Measurements from ENCODE around the gene SLC6A13.
"Not testable (repeated sequence)": the region's sequence is repeated elsewhere in the genome, so short reads cannot be mapped to it uniquely, and the experiment has no call there.

SLC6A13 gene

GRCh38 chr12:218728-219590 is 43.7 kb downstream of the SLC6A13 start:
- 90 to 92% methylated on average over 30 of the region's 30 CpGs for WGBS, 2 experiments
- Histone ChIP-seq H3K36me3 (ENCODE audit: control insufficient read depth, insufficient read depth, low read length) (no peaks in the 10 kb centered on the region), H3K4me1 (ENCODE audit: control insufficient read depth, insufficient read depth, low read length) (peaks cover 18% of the 10 kb centered on the region)

GRCh38 chr12:218221-218620 is 44.4 kb downstream of the SLC6A13 start:
- H3K9me3 ChIP-seq (ENCODE audit: control insufficient read depth, low read length), result no peaks in the 10 kb centered on the region
- 89 to 90% methylated on average over 5 of the region's 5 CpGs for WGBS, 2 experiments

More at GRCh38 chr12:218728-219590, 43.7 kb downstream of the SLC6A13 start:
- H3K27ac ChIP-seq (ENCODE audit: insufficient read depth, low read depth, low read length, poor library complexity, severe bottlenecking), result no peak overlapping the region
- H3K4me3 ChIP-seq (ENCODE audit: insufficient read depth, low read depth, low read length), result no peak overlapping the region
- H3K9me3 ChIP-seq (ENCODE audit: control insufficient read depth, low read length), result no peaks in the 10 kb centered on the region
- H3K27me3 ChIP-seq (ENCODE audit: control insufficient read depth, insufficient read depth, low read length, poor library complexity, severe bottlenecking), result peaks cover 5% of the 10 kb centered on the region

GRCh38 chr12:217029-217428 is 45.6 kb downstream of the SLC6A13 start:
- H3K9me3 ChIP-seq (ENCODE audit: control insufficient read depth, low read length); H3K27ac ChIP-seq (ENCODE audit: insufficient read depth, low read depth, low read length, poor library complexity, severe bottlenecking); H3K36me3 ChIP-seq (ENCODE audit: control insufficient read depth, insufficient read depth, low read length); H3K4me3 ChIP-seq (ENCODE audit: insufficient read depth, low read depth, low read length): not testable (repeated sequence)
- H3K4me1 ChIP-seq (ENCODE audit: control insufficient read depth, insufficient read depth, low read length), result peaks cover 37% of the 10 kb centered on the region
- 78 to 83% methylated on average over 6 of the region's 6 CpGs for WGBS, 2 experiments
- H3K27me3 ChIP-seq (ENCODE audit: control insufficient read depth, insufficient read depth, low read length, poor library complexity, severe bottlenecking), result peaks cover 24% of the 10 kb centered on the region

More at GRCh38 chr12:218221-218620, 44.4 kb downstream of the SLC6A13 start:
- H3K4me3 ChIP-seq (ENCODE audit: insufficient read depth, low read depth, low read length), result no peak overlapping the region
- H3K27me3 ChIP-seq (ENCODE audit: control insufficient read depth, insufficient read depth, low read length, poor library complexity, severe bottlenecking), result peaks cover 12% of the 10 kb centered on the region
- H3K36me3 ChIP-seq (ENCODE audit: control insufficient read depth, insufficient read depth, low read length), result no peaks in the 10 kb centered on the region
- H3K27ac ChIP-seq (ENCODE audit: insufficient read depth, low read depth, low read length, poor library complexity, severe bottlenecking), result no peak overlapping the region
- peaks cover 26% of the 10 kb centered on the region for H3K4me1 ChIP-seq (ENCODE audit: control insufficient read depth, insufficient read depth, low read length)

- Histone ChIP-seq H3K4me1 (ENCODE audit: control insufficient read depth, insufficient read depth, low read length) (peaks cover 34% of the 10 kb centered on the region), H3K27me3 (ENCODE audit: control insufficient read depth, insufficient read depth, low read length, poor library complexity, severe bottlenecking) (peaks cover 30% of the 10 kb centered on the region)
- 93 to 95% methylated on average over 6 of the region's 6 CpGs for WGBS, 2 experiments
Measured at GRCh38 chr12:215116-215515, 47.5 kb downstream of the SLC6A13 start.

GRCh38 chr12:214003-214741 is 48.5 kb downstream of the SLC6A13 start, which contains the start of gene SLC6A12:
SLC6A12 (minus strand) TSS chr12:214157; CDS start chr12:209986, 4,171 bp downstream.
- Histone ChIP-seq H3K27ac (ENCODE audit: insufficient read depth, low read depth, low read length, poor library complexity, severe bottlenecking) (no peak within 1 kb of the TSS), H3K4me1 (ENCODE audit: control insufficient read depth, insufficient read depth, low read length) (peaks cover 33% of the 10 kb centered on the region), H3K4me3 (ENCODE audit: insufficient read depth, low read depth, low read length) (no peak within 1 kb of the TSS), H3K27me3 (ENCODE audit: control insufficient read depth, insufficient read depth, low read length, poor library complexity, severe bottlenecking) (peaks cover 30% of the 10 kb centered on the region), H3K36me3 (ENCODE audit: control insufficient read depth, insufficient read depth, low read length) (no peaks in the 10 kb centered on the region), H3K9me3 (ENCODE audit: control insufficient read depth, low read length) (no peaks in the 10 kb centered on the region)
- WGBS, 2 experiments, result 31% methylated on average over 14 of the region's 14 CpGs

More at GRCh38 chr12:215116-215515, 47.5 kb downstream of the SLC6A13 start:
- H3K27ac ChIP-seq (ENCODE audit: insufficient read depth, low read depth, low read length, poor library complexity, severe bottlenecking), result no peak overlapping the region
- no peak overlapping the region for H3K4me3 ChIP-seq (ENCODE audit: insufficient read depth, low read depth, low read length)
- H3K36me3 ChIP-seq (ENCODE audit: control insufficient read depth, insufficient read depth, low read length), result no peaks in the 10 kb centered on the region
- no peaks in the 10 kb centered on the region for H3K9me3 ChIP-seq (ENCODE audit: control insufficient read depth, low read length)

- H3K4me1 ChIP-seq (ENCODE audit: control insufficient read depth, insufficient read depth, low read length), result peaks cover 33% of the 10 kb centered on the region
- peaks cover 30% of the 10 kb centered on the region for H3K27me3 ChIP-seq (ENCODE audit: control insufficient read depth, insufficient read depth, low read length, poor library complexity, severe bottlenecking)
- no peaks in the 10 kb centered on the region for H3K36me3 ChIP-seq (ENCODE audit: control insufficient read depth, insufficient read depth, low read length)
- H3K27ac ChIP-seq (ENCODE audit: insufficient read depth, low read depth, low read length, poor library complexity, severe bottlenecking), result no peak overlapping the region
- no peak overlapping the region for H3K4me3 ChIP-seq (ENCODE audit: insufficient read depth, low read depth, low read length)
- 56 to 59% methylated on average over 12 of the region's 12 CpGs for WGBS, 2 experiments
- H3K9me3 ChIP-seq (ENCODE audit: control insufficient read depth, low read length), result no peaks in the 10 kb centered on the region
Measured at GRCh38 chr12:213527-213932, 49.1 kb downstream of the SLC6A13 start.

GRCh38 chr12:212715-213526 is 49.7 kb downstream of the SLC6A13 start:
- Histone ChIP-seq H3K36me3 (ENCODE audit: control insufficient read depth, insufficient read depth, low read length) (no peaks in the 10 kb centered on the region), H3K4me1 (ENCODE audit: control insufficient read depth, insufficient read depth, low read length) (peaks cover 33% of the 10 kb centered on the region), H3K4me3 (ENCODE audit: insufficient read depth, low read depth, low read length) (no peak overlapping the region), H3K27ac (ENCODE audit: insufficient read depth, low read depth, low read length, poor library complexity, severe bottlenecking) (no peak overlapping the region), H3K9me3 (ENCODE audit: control insufficient read depth, low read length) (no peaks in the 10 kb centered on the region), H3K27me3 (ENCODE audit: control insufficient read depth, insufficient read depth, low read length, poor library complexity, severe bottlenecking) (peaks cover 30% of the 10 kb centered on the region)
- WGBS, 2 experiments, result 64 to 66% methylated on average over 22 of the region's 22 CpGs

GRCh38 chr12:212415-212714 is 50.3 kb downstream of the SLC6A13 start:
- Histone ChIP-seq H3K27me3 (ENCODE audit: control insufficient read depth, insufficient read depth, low read length, poor library complexity, severe bottlenecking) (peaks cover 30% of the 10 kb centered on the region), H3K4me3 (ENCODE audit: insufficient read depth, low read depth, low read length) (no peak overlapping the region), H3K9me3 (ENCODE audit: control insufficient read depth, low read length) (no peaks in the 10 kb centered on the region), H3K4me1 (ENCODE audit: control insufficient read depth, insufficient read depth, low read length) (peaks cover 33% of the 10 kb centered on the region), H3K36me3 (ENCODE audit: control insufficient read depth, insufficient read depth, low read length) (no peaks in the 10 kb centered on the region), H3K27ac (ENCODE audit: insufficient read depth, low read depth, low read length, poor library complexity, severe bottlenecking) (no peak overlapping the region)
- WGBS, 2 experiments, result 79 to 80% methylated on average over 8 of the region's 8 CpGs

- Histone ChIP-seq H3K4me3 (ENCODE audit: insufficient read depth, low read depth, low read length) (no peak overlapping the region), H3K27ac (ENCODE audit: insufficient read depth, low read depth, low read length, poor library complexity, severe bottlenecking) (no peak overlapping the region), H3K27me3 (ENCODE audit: control insufficient read depth, insufficient read depth, low read length, poor library complexity, severe bottlenecking) (peaks cover 30% of the 10 kb centered on the region), H3K4me1 (ENCODE audit: control insufficient read depth, insufficient read depth, low read length) (peaks cover 33% of the 10 kb centered on the region), H3K36me3 (ENCODE audit: control insufficient read depth, insufficient read depth, low read length) (no peaks in the 10 kb centered on the region), H3K9me3 (ENCODE audit: control insufficient read depth, low read length) (no peaks in the 10 kb centered on the region)
- 69 to 70% methylated on average over 16 of the region's 16 CpGs for WGBS, 2 experiments
Measured at GRCh38 chr12:211639-212414, 50.8 kb downstream of the SLC6A13 start.

Data from ectodermal cell (in vitro differentiated cells).